PFSK-1 (cell line): ENCODE data around the gene KRTAP5-7.

Source experiments
- POLR2AphosphoS5 ChIP-seq: IDR thresholded peaks from 2 replicates; pipeline ENCODE4 v1.6.1; 2012; ENCODE audit warnings: low read depth, mild to moderate bottlenecking, control low read depth, low read length, moderate library complexity
- SIN3A ChIP-seq: IDR thresholded peaks from 2 replicates; pipeline ENCODE4 v1.6.1; 2012; ENCODE audit warnings: mild to moderate bottlenecking, low read length, moderate library complexity, borderline replicate concordance; ENCODE audit not compliant: insufficient read depth
- TF ChIP-seq, protein P1 (sequence below), 2 experiments: IDR thresholded peaks; 2 replicates each; pipeline versions ENCODE4 v1.6.1 to v1.8.0; 2011 to 2012; ENCODE audit warnings: low read depth in 2 of 2, low read length in 2 of 2, control low read depth in 1 of 2, inconsistent platforms in 1 of 2, mild to moderate bottlenecking in 1 of 2, moderate library complexity in 1 of 2; ENCODE audit not compliant: insufficient read depth in 1 of 2

DNA sequence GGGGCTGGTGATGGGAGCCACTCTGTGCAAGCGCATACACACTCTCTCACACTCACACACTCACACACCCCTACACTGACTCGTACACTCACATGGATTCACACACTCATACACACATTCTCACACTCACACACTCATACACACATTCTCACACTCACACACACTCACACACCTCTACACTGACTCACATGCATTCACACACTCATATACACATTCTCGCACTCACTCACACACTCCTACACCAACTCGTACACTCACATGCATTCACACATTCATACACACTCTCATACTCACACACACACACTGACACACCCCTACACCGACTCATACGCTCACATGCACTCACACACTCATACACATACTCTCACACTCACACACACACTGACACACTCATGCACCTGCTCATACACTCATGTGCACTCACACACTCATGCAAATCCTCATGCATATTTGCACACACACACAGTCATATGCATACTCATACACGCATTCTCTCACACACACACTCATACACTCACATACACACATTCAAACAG, 50.5 kb downstream of the KRTAP5-7 start:
- TF ChIP-seq, protein P1, sequence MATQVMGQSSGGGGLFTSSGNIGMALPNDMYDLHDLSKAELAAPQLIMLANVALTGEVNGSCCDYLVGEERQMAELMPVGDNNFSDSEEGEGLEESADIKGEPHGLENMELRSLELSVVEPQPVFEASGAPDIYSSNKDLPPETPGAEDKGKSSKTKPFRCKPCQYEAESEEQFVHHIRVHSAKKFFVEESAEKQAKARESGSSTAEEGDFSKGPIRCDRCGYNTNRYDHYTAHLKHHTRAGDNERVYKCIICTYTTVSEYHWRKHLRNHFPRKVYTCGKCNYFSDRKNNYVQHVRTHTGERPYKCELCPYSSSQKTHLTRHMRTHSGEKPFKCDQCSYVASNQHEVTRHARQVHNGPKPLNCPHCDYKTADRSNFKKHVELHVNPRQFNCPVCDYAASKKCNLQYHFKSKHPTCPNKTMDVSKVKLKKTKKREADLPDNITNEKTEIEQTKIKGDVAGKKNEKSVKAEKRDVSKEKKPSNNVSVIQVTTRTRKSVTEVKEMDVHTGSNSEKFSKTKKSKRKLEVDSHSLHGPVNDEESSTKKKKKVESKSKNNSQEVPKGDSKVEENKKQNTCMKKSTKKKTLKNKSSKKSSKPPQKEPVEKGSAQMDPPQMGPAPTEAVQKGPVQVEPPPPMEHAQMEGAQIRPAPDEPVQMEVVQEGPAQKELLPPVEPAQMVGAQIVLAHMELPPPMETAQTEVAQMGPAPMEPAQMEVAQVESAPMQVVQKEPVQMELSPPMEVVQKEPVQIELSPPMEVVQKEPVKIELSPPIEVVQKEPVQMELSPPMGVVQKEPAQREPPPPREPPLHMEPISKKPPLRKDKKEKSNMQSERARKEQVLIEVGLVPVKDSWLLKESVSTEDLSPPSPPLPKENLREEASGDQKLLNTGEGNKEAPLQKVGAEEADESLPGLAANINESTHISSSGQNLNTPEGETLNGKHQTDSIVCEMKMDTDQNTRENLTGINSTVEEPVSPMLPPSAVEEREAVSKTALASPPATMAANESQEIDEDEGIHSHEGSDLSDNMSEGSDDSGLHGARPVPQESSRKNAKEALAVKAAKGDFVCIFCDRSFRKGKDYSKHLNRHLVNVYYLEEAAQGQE (IDR thresholded peaks at IDR 0.05; ENCODE audit: insufficient read depth in 1 of 2, low read depth in 2 of 2, low read length in 2 of 2): no peak
- TF ChIP-seq SIN3A: no peak
- TF ChIP-seq POLR2AphosphoS5: no peak
